GM12878 (cell line): Measurements from ENCODE around the gene ANKRD65. TPM values are rescaled to one million over a fixed set of nuclear protein-coding genes. Genes with fewer than 3 reads are reported as not detected.
"Not testable (repeated sequence)": the region's sequence is repeated elsewhere in the genome, so short reads cannot be mapped to it uniquely, and the experiment has no call there.

ENCODE experiments used
- ATAC-seq: fragments of 200-7000 bp; cut with Tn5 transposase; 3 replicates; pipeline ENCODE4 v1.9.1; 2020; ENCODE audit warnings: mild to moderate bottlenecking, moderate library complexity
- BruUV-seq: library from RNA; stranded (reverse); fragments of 400-500 nt; replicated peaks from 2 replicates; lab custom pipeline; 2021; lab: Mats Ljungman, UMichigan
- CTCF ChIA-PET: fragments of 300-600 bp; sonication (Branson Sonifier 250); formaldehyde crosslinking; extraction: SDS; loops from one replicate; lab custom pipeline; 2021; ENCODE audit warnings: inconsistent platforms; lab: Yijun Ruan, JAX
- POLR2A ChIA-PET: fragments of 350-600 bp; formaldehyde crosslinking; extraction: SDS; loops from one replicate; lab custom pipeline; 2021; ENCODE audit warnings: inconsistent platforms; lab: Charles Lee
- RAD21 ChIA-PET: fragments of 300-600 bp; sonication (Branson Sonifier 250); formaldehyde crosslinking; loops from one replicate; lab custom pipeline; 2023; ENCODE audit warnings: antibody characterized with exemption; ENCODE audit not compliant: unreplicated experiment; lab: Charles Lee
- SMC1A ChIA-PET: fragments of 300-600 bp; sonication (Branson Sonifier 250); formaldehyde crosslinking; loops from one replicate; lab custom pipeline; 2023; ENCODE audit not compliant: unreplicated experiment, uncharacterized antibody; lab: Charles Lee
- DNase-seq: peaks from one replicate; pipeline ENCODE4 v3.0.0-alpha.2; 2011; ENCODE audit warnings: low read depth, low spot score
- FAIRE-seq: peaks from 3 replicates; lab custom pipeline; 2011; peaks lifted over from hg19 to GRCh38; lab: Jason Lieb, UNC
- H2AFZ ChIP-seq: 2 replicates; pipeline ENCODE4 v1.6.0; 2011; ENCODE audit warnings: low read depth, low read length, control low read depth; ENCODE audit not compliant: control insufficient read depth
- H3K27ac ChIP-seq: 2 replicates; pipeline ENCODE4 v1.5.1; 2011; ENCODE audit warnings: control low read depth; ENCODE audit not compliant: control insufficient read depth, insufficient read depth
- H3K27me3 ChIP-seq, 2 experiments: replicated peaks in 1 of 2; 2 replicates each; pipeline versions ENCODE4 v1.6.0 to v1.6.1; 2011; ENCODE audit warnings: low read length in 1 of 2; ENCODE audit not compliant: control insufficient read depth in 2 of 2, insufficient read depth in 2 of 2
- H3K36me3 ChIP-seq, 2 experiments: 2 replicates each; pipeline ENCODE4 v1.5.1; 2011; ENCODE audit warnings: low read length in 1 of 2; ENCODE audit not compliant: control insufficient read depth in 2 of 2, insufficient read depth in 2 of 2
- H3K4me1 ChIP-seq: 2 replicates; pipeline ENCODE4 v1.6.1; 2011; ENCODE audit warnings: mild to moderate bottlenecking, low read length, moderate library complexity, mixed read lengths; ENCODE audit not compliant: control insufficient read depth, insufficient read depth
- H3K4me2 ChIP-seq: 2 replicates; pipeline ENCODE4 v1.6.0; 2011; ENCODE audit warnings: control low read depth; ENCODE audit not compliant: control insufficient read depth, insufficient read depth
- H3K4me3 ChIP-seq: fragments of 200-600 bp; sonication (generic); 2 replicates; pipeline ENCODE4 v1.5.1; 2016
- H3K79me2 ChIP-seq: 2 replicates; pipeline ENCODE4 v1.6.0; 2011; ENCODE audit warnings: low read length; ENCODE audit not compliant: control insufficient read depth, insufficient read depth
- H3K9ac ChIP-seq: 2 replicates; pipeline ENCODE4 v1.8.0; 2011; ENCODE audit warnings: low read length, control low read depth, mixed read lengths; ENCODE audit not compliant: control insufficient read depth, insufficient read depth
- H3K9me3 ChIP-seq: replicated peaks from 3 replicates; pipeline ENCODE4 v1.5.1; 2011; ENCODE audit warnings: mild to moderate bottlenecking, low read length; ENCODE audit not compliant: control insufficient read depth, insufficient read depth
- H4K20me1 ChIP-seq: 2 replicates; pipeline ENCODE4 v1.6.0; 2011; ENCODE audit not compliant: control insufficient read depth, insufficient read depth
- DPF2 ChIP-seq: fragments of 450-650 bp; IDR thresholded peaks from 2 replicates; pipeline ENCODE4 v1.6.1; 2017; ENCODE audit warnings: mild to moderate bottlenecking
- FOS ChIP-seq: IDR thresholded peaks from 3 replicates; pipeline ENCODE4 v1.6.1; 2011; ENCODE audit warnings: borderline replicate concordance; ENCODE audit not compliant: insufficient read length; ENCODE audit errors: extremely low read depth
- IKZF1 ChIP-seq: fragments of 450-650 bp; conservative IDR thresholded peaks from 2 replicates; pipeline ENCODE4 v1.6.1; 2017; ENCODE audit warnings: antibody characterized with exemption, mild to moderate bottlenecking
- JUNB ChIP-seq: IDR thresholded peaks from 2 replicates; pipeline ENCODE4 v1.6.1; 2016; ENCODE audit warnings: antibody characterized with exemption, mild to moderate bottlenecking
- NBN ChIP-seq: fragments of 450-650 bp; IDR thresholded peaks from 2 replicates; pipeline ENCODE4 v1.6.1; 2016
- NR2F1 ChIP-seq: fragments of 450-650 bp; conservative IDR thresholded peaks from 2 replicates; pipeline ENCODE4 v1.6.1; 2017; ENCODE audit warnings: mild to moderate bottlenecking
- POLR2A ChIP-seq: IDR thresholded peaks from 2 replicates; pipeline ENCODE4 v1.6.1; 2011; ENCODE audit warnings: low read depth, mild to moderate bottlenecking, low read length
- POU2F2 ChIP-seq: IDR thresholded peaks from 3 replicates; pipeline ENCODE4 v1.6.1; 2011; ENCODE audit warnings: low read depth, mild to moderate bottlenecking, low read length, borderline replicate concordance
- RAD51 ChIP-seq: fragments of 450-650 bp; IDR thresholded peaks from 2 replicates; pipeline ENCODE4 v1.6.1; 2016; ENCODE audit warnings: moderate library complexity, mild to moderate bottlenecking, inconsistent platforms
- SMARCA5 ChIP-seq: fragments of 450-650 bp; IDR thresholded peaks from 2 replicates; pipeline ENCODE4 v1.6.1; 2017; ENCODE audit warnings: mild to moderate bottlenecking
- WGBS: methylation state at CpG from one replicate; pipeline ENCODE4 v1.1.6; 2016; ENCODE audit warnings: low lambda C conversion rate; ENCODE audit not compliant: insufficient replicate concordance, insufficient coverage; ENCODE audit errors: missing lambda C conversion rate; 5-methylcytosine and 5-hydroxymethylcytosine counted together
- in situ Hi-C: fragments of 300-500 bp; cut with MboI; formaldehyde crosslinking; loops from 9 replicates; pipeline ENCODE4 v1.14.3; 2018; ENCODE audit warnings: mixed read lengths
- intact Hi-C: fragments of 100-400 bp; cut with micrococcal nuclease; formaldehyde crosslinking; loops from one replicate; pipeline ENCODE4 v1.14.2; 2022; ENCODE audit not compliant: unreplicated experiment
- polyA plus RNA-seq, 11 experiments: library from polyadenylated mRNA; depleted of rRNA in 4 of 11; unstranded in 6 of 11; stranded (reverse) in 5 of 11; fragments of >200 nt; fragmentation: Nextera tagmentation in 4 of 11; fragmentation: Illumina TruSeq in 1 of 11; extraction: Ambion mirVana in 4 of 11; extraction: Trizol in 1 of 11; gene quantifications; 1 replicate in 1 of 11; 2 replicates in 10 of 11; pipeline versions ENCODE4 v1.2.1 to v1.2.3, GENCODE V29; 2011 to 2016; ENCODE audit warnings: inconsistent platforms in 2 of 11, missing spikeins in 2 of 11, low read depth in 1 of 11
- total RNA-seq, 4 experiments: library from RNA; depleted of rRNA in 3 of 4; stranded (reverse); fragments of >200 nt in 3 of 4; fragmentation: Illumina TruSeq in 1 of 4; extraction: Trizol in 1 of 4; gene quantifications; 2 replicates each; pipeline versions ENCODE4 v1.2.1 to v1.2.3, GENCODE V29; 2013 to 2021
- TF ChIP-seq, protein P1 (sequence below), 3 experiments: IDR thresholded peaks in 2 of 3; conservative IDR thresholded peaks in 1 of 3; 2 replicates each; pipeline ENCODE4 v1.5.1; 2011; ENCODE audit warnings: low read depth in 3 of 3, low read length in 3 of 3, mild to moderate bottlenecking in 3 of 3, control low read depth in 2 of 3, moderate library complexity in 2 of 3, inconsistent platforms in 1 of 3, mixed read lengths in 1 of 3; ENCODE audit not compliant: control insufficient read depth in 2 of 3, insufficient read depth in 1 of 3; ENCODE audit errors: extremely low read depth in 1 of 3
- TF ChIP-seq, protein P2 (sequence below): fragments of 450-650 bp; IDR thresholded peaks from 2 replicates; pipeline ENCODE4 v1.6.1; 2016; ENCODE audit warnings: mild to moderate bottlenecking
- TF ChIP-seq, protein P3 (sequence below): fragments of 450-650 bp; IDR thresholded peaks from 2 replicates; pipeline ENCODE4 v1.6.1; 2017; ENCODE audit warnings: mild to moderate bottlenecking, moderate library complexity

The ANKRD65 gene
- total and polyA plus RNA-seq, 10 of the 15 experiments (the other 5 are each of a cell fraction or from before 2014, with no cell fraction given) = 0.05 to 2.8 (median 0.37) TPM

DNA sequence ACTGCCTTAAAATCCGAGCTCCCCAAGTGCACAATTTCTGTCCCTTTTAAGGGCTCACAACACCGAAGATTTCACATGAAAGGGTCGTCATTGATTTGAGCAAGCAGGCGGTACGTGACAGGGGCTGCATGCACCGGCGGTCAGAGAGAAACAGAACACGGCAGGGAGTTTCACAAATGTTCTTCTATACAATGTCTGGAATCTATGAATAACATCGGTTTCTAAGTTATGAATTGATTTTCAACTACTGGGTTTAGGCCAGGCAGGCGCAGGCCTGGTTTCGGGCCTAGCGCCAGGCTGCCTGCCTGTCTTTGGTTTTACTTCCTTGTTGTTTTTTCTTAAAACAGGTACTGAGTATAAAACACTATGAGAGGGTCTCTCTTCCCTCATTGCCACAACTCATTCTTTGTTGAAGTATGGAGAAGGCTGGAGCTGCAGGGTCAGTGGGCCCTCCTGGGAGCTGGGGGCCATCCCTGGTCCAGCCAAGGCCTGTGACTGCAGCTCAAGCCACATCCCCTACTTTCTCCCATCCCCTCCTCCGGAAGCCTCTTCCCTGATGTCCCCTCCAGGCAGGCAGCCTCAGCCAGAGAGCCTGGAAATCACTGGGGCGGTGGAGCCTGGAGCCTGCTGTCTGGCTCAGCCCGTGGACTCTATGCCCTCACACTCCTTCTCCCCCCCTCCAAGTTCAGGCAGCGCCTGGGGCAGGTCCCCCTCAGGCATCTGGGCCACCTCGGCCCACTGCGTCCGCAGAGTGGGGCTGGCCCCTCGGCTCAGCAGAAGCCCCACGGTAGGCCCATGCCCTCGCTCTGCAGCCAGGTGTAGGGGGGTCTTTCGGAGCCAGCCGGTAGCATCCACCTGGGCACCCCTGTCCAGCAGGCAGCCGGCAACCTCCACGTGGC is 2.4 kb downstream of the ANKRD65 start (continued):
- TF ChIP-seq SMARCA5 = no peak
- TF ChIP-seq, protein P1, sequence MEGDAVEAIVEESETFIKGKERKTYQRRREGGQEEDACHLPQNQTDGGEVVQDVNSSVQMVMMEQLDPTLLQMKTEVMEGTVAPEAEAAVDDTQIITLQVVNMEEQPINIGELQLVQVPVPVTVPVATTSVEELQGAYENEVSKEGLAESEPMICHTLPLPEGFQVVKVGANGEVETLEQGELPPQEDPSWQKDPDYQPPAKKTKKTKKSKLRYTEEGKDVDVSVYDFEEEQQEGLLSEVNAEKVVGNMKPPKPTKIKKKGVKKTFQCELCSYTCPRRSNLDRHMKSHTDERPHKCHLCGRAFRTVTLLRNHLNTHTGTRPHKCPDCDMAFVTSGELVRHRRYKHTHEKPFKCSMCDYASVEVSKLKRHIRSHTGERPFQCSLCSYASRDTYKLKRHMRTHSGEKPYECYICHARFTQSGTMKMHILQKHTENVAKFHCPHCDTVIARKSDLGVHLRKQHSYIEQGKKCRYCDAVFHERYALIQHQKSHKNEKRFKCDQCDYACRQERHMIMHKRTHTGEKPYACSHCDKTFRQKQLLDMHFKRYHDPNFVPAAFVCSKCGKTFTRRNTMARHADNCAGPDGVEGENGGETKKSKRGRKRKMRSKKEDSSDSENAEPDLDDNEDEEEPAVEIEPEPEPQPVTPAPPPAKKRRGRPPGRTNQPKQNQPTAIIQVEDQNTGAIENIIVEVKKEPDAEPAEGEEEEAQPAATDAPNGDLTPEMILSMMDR (IDR thresholded peaks at IDR 0.05 in 2 of 3, conservative IDR thresholded peaks at IDR 0.05 in 1 of 3; ENCODE audit: control insufficient read depth in 2 of 3, extremely low read depth in 1 of 3, insufficient read depth in 1 of 3, low read depth in 3 of 3, low read length in 3 of 3) = no peak
- TF ChIP-seq, protein P2, sequence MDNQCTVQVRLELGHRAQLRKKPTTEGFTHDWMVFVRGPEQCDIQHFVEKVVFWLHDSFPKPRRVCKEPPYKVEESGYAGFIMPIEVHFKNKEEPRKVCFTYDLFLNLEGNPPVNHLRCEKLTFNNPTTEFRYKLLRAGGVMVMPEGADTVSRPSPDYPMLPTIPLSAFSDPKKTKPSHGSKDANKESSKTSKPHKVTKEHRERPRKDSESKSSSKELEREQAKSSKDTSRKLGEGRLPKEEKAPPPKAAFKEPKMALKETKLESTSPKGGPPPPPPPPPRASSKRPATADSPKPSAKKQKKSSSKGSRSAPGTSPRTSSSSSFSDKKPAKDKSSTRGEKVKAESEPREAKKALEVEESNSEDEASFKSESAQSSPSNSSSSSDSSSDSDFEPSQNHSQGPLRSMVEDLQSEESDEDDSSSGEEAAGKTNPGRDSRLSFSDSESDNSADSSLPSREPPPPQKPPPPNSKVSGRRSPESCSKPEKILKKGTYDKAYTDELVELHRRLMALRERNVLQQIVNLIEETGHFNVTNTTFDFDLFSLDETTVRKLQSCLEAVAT = peak; percentile 52; the same call in 1 of the 2 replicates
- TF ChIP-seq FOS = no peak

DNA sequence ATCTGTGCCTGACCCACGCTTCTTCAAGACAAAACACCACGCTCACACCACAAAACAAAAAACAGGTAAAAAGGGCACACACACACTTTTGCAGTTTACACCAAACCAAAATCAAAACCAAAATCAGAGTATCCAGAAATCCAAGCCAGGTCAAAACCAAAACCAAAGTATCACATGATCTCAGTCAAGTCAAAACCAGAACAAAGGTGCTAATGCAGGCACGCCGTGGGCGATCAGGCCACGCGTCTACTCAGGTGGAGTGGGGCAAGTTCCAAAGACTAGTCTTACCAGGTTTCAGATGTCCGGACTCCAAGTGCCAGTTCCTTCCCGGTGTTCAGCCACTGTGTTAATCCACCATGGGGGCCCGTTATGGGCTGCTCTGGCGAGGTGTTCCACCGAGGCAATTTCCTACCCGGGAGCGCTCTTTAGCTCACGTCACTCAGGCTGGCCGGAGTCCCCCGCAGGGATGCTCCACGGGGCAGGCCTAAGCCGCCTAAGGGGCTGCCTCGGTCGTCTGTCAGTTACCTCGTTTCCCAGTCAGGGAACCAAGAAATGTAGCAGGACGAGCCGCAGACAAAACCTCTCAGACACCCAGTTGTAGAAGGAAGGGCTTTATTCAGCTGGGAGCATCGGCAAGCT is 3.1 kb downstream of the ANKRD65 start:
- H4K20me1 ChIP-seq, H3K27me3 ChIP-seq, FAIRE-seq, in situ Hi-C loops, intact Hi-C loops, H3K9me3 ChIP-seq, CTCF ChIA-PET, H3K36me3 ChIP-seq, H3K79me2 ChIP-seq, BruUV-seq, RAD21 ChIA-PET: not testable (repeated sequence)
- Histone ChIP-seq H3K27ac (peak overlapping the region; percentile 66), H3K4me3 (peak overlapping the region; percentile 9; the same call in 1 of the 2 replicates), H3K4me2 (peak overlapping the region; percentile 79), H3K4me1 (peaks cover 25% of the 10 kb centered on the region), H3K9ac (peak overlapping the region; percentile 39; the same call in 1 of the 2 replicates), H2AFZ (peak overlapping the region; percentile 61)
- SMC1A ChIA-PET = interaction anchor here (1.2 kb wide), 1 partner anchor 10 kb away, joined by 3 read pairs; no protein-coding TSS in a partner anchor
- POLR2A ChIA-PET = interaction anchor here (0.8 kb wide), 1 partner anchor 15 kb away, joined by 3 read pairs; no protein-coding TSS in a partner anchor
- WGBS = 63% methylated on average over 22 of the region's 25 CpGs
- DNase-seq = peak; percentile 43
- ATAC-seq = peak; percentile 71
- TF ChIP-seq NR2F1 (0 out of 2 replicates have a peak, but pooled peaks have one; percentile 27), NBN (0 out of 2 replicates have a peak, but pooled peaks have one; percentile 46), DPF2 (peak; percentile 62; the same call in 1 of the 2 replicates), JUNB (peak; percentile 49; the same call in 1 of the 2 replicates), POLR2A (peak; percentile 39; the same call in 1 of the 2 replicates), SMARCA5 (0 out of 2 replicates have a peak, but pooled peaks have one; percentile 16), RAD51 (peak; percentile 65; the same call in 1 of the 2 replicates), IKZF1 (peak; percentile 40), POU2F2 (0 out of 3 replicates have a peak, but pooled peaks have one; percentile 39)
- TF ChIP-seq, protein P3, sequence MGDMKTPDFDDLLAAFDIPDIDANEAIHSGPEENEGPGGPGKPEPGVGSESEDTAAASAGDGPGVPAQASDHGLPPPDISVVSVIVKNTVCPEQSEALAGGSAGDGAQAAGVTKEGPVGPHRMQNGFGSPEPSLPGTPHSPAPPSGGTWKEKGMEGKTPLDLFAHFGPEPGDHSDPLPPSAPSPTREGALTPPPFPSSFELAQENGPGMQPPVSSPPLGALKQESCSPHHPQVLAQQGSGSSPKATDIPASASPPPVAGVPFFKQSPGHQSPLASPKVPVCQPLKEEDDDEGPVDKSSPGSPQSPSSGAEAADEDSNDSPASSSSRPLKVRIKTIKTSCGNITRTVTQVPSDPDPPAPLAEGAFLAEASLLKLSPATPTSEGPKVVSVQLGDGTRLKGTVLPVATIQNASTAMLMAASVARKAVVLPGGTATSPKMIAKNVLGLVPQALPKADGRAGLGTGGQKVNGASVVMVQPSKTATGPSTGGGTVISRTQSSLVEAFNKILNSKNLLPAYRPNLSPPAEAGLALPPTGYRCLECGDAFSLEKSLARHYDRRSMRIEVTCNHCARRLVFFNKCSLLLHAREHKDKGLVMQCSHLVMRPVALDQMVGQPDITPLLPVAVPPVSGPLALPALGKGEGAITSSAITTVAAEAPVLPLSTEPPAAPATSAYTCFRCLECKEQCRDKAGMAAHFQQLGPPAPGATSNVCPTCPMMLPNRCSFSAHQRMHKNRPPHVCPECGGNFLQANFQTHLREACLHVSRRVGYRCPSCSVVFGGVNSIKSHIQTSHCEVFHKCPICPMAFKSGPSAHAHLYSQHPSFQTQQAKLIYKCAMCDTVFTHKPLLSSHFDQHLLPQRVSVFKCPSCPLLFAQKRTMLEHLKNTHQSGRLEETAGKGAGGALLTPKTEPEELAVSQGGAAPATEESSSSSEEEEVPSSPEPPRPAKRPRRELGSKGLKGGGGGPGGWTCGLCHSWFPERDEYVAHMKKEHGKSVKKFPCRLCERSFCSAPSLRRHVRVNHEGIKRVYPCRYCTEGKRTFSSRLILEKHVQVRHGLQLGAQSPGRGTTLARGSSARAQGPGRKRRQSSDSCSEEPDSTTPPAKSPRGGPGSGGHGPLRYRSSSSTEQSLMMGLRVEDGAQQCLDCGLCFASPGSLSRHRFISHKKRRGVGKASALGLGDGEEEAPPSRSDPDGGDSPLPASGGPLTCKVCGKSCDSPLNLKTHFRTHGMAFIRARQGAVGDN = peak; percentile 73
